Thymus (tissue), 14 donors: ENCODE results near the gene FAM151B. TPM values are rescaled to one million over a fixed set of nuclear protein-coding genes. Genes with fewer than 3 reads are reported as not detected.

Source experiments
- DNase-seq, 9 donors: peaks; one replicate each; pipeline ENCODE4 v3.0.0-alpha.2; 2013; ENCODE audit warnings: low spot score in 9 of 9, low read depth in 6 of 9, missing footprints in 1 of 9
- H3K27ac ChIP-seq, 2 donors: one replicate each; pipeline ENCODE4 v1.5.1; 2013; ENCODE audit warnings: control low read depth in 1 of 2, low read depth in 1 of 2, low read length in 1 of 2, mild to moderate bottlenecking in 1 of 2, moderate library complexity in 1 of 2
- H3K27me3 ChIP-seq, 2 donors: one replicate each; pipeline ENCODE4 v1.5.1; 2013; ENCODE audit warnings: low read length in 1 of 2; ENCODE audit not compliant: control insufficient read depth in 2 of 2, insufficient read depth in 1 of 2
- H3K36me3 ChIP-seq, 2 donors: one replicate each; pipeline ENCODE4 v1.5.1; 2013; ENCODE audit warnings: low read length in 1 of 2, mild to moderate bottlenecking in 1 of 2, moderate library complexity in 1 of 2; ENCODE audit not compliant: control insufficient read depth in 2 of 2, insufficient read depth in 2 of 2
- H3K4me1 ChIP-seq, 2 donors: one replicate each; pipeline ENCODE4 v1.5.1; 2013; ENCODE audit warnings: low read length in 2 of 2; ENCODE audit not compliant: control insufficient read depth in 2 of 2, insufficient read depth in 2 of 2
- H3K4me3 ChIP-seq, 2 donors: one replicate each; pipeline ENCODE4 v1.5.1; 2013; ENCODE audit warnings: low read length in 2 of 2, control low read depth in 1 of 2, mild to moderate bottlenecking in 1 of 2
- H3K9me3 ChIP-seq, 2 donors: one replicate each; pipeline ENCODE4 v1.5.1; 2013; ENCODE audit warnings: low read length in 1 of 2, mild to moderate bottlenecking in 1 of 2; ENCODE audit not compliant: control insufficient read depth in 2 of 2, insufficient read depth in 1 of 2
- WGBS: extraction: QIAGEN DNeasy Blood & Tissue Kit; methylation state at CpG from one replicate; pipeline ENCODE4 v1.1.7; 2013; 5-methylcytosine and 5-hydroxymethylcytosine counted together
- long read RNA-seq, 10 donors: transcript quantifications; one replicate each; lab custom pipeline, GENCODE V29; 2026
- polyA plus RNA-seq: library from polyadenylated mRNA; stranded (reverse); fragments of 200-250 nt; gene quantifications from one replicate; pipeline ENCODE4 v1.2.3, GENCODE V29; 2013
- total RNA-seq: library from RNA; stranded (reverse); fragments of 120-200 nt; gene quantifications from one replicate; pipeline ENCODE4 v1.2.4, GENCODE V29; 2013
- donor health status: healthy.

The FAM151B gene
- total RNA-seq: 1.2 TPM
- polyA plus RNA-seq: 0.75 TPM
- long read RNA-seq, donor 1: 0 reads
- long read RNA-seq, donor 2: 0 reads
- long read RNA-seq, donor 3: 0 reads
- long read RNA-seq, donor 4: 0 reads
- long read RNA-seq, donor 5: 0 reads
- long read RNA-seq, donor 6: 0 reads
- long read RNA-seq, donor 7: 0 reads
- long read RNA-seq, donor 8: 0 reads
- long read RNA-seq, donor 9, partial matches to known transcripts: 6 of 6 reads
- long read RNA-seq, donor 9, other reads (novel, unspliced or antisense): 0 of 6 reads
- long read RNA-seq, donor 10: 0 reads

- DNase-seq: peak; percentile 58 to 90 (median 74)
- H3K36me3 ChIP-seq: no peaks in the 10 kb centered on the region
- peak within 1 kb of the TSS; percentile 50 to 60 for H3K4me3 ChIP-seq
- H3K9me3 ChIP-seq: peaks cover 1 to 6% of the 10 kb centered on the region in 2 donors
- 1% methylated on average over 85 of the region's 85 CpGs for WGBS
- peak within 1 kb of the TSS in 1 of 2 donors; percentile 61 for H3K27ac ChIP-seq
- H3K27me3 ChIP-seq: peaks cover 2 to 13% of the 10 kb centered on the region in 2 donors
- peaks cover 0 to 12% of the 10 kb centered on the region in 2 donors for H3K4me1 ChIP-seq
These were observed at the start of gene FAM151B for GRCh38 chr5:80487829-80488721. Gene FAM151B, plus strand, starts transcription at chr5:80488100. Its CDS starts 24 bp downstream, at chr5:80488124.

GRCh38 chr5:80438739-80439138 lies 49.2 kb upstream of the FAM151B start:
- H3K4me3 ChIP-seq: no peak overlapping the region
- no peaks in the 10 kb centered on the region for H3K27me3 ChIP-seq
- no peak for DNase-seq
- no peaks in the 10 kb centered on the region for H3K9me3 ChIP-seq
- no peaks in the 10 kb centered on the region for H3K4me1 ChIP-seq
- no peak overlapping the region for H3K27ac ChIP-seq
- H3K36me3 ChIP-seq: peaks cover 5 to 8% of the 10 kb centered on the region in 2 donors
- 98% methylated on average over 4 of the region's 4 CpGs for WGBS

GRCh38 chr5:80439213-80439612 lies 48.7 kb upstream of the FAM151B start:
- no peak for DNase-seq
- Histone ChIP-seq H3K36me3 (peaks cover 5 to 9% of the 10 kb centered on the region in 2 donors), H3K9me3 (no peaks in the 10 kb centered on the region), H3K27me3 (no peaks in the 10 kb centered on the region), H3K27ac (no peak overlapping the region), H3K4me1 (no peaks in the 10 kb centered on the region), H3K4me3 (no peak overlapping the region)

DNA sequence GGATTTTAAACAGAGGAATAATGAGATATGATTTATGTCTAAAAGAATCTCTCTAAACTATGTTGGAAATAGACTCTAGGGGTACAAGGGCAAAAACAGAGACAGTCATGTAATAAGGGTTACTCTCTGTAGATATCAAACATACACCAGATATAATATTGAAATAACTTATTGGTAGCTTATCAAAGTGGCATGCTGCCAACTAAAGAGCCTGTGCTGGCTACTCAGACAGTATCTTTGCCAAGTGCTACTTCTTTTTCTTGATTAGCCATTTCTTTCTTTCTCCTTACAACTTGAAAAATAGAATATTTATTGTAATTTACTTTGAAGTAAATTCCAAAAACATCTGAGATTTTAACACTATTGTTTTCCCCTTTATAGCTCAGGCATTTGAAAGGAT lies 45.2 kb upstream of the FAM151B start:
- no peak for DNase-seq
- H3K4me3 ChIP-seq: no peak overlapping the region
- peaks cover 5 to 9% of the 10 kb centered on the region in 2 donors for H3K36me3 ChIP-seq

GRCh38 chr5:80453366-80453765 lies 34.5 kb upstream of the FAM151B start:
- H3K36me3 ChIP-seq: peaks cover 3 to 12% of the 10 kb centered on the region in 2 donors
- H3K27me3 ChIP-seq: no peaks in the 10 kb centered on the region
- no peaks in the 10 kb centered on the region for H3K9me3 ChIP-seq
- no peak for DNase-seq
- H3K27ac ChIP-seq: no peak overlapping the region
- no peak overlapping the region for H3K4me3 ChIP-seq
- 96% methylated on average over 2 of the region's 2 CpGs for WGBS
- H3K4me1 ChIP-seq: no peaks in the 10 kb centered on the region

More for the DNA sequence above, 45.2 kb upstream of the FAM151B start:
- Histone ChIP-seq H3K9me3 (no peaks in the 10 kb centered on the region), H3K4me1 (no peaks in the 10 kb centered on the region), H3K27me3 (no peaks in the 10 kb centered on the region), H3K27ac (no peak overlapping the region)

DNA sequence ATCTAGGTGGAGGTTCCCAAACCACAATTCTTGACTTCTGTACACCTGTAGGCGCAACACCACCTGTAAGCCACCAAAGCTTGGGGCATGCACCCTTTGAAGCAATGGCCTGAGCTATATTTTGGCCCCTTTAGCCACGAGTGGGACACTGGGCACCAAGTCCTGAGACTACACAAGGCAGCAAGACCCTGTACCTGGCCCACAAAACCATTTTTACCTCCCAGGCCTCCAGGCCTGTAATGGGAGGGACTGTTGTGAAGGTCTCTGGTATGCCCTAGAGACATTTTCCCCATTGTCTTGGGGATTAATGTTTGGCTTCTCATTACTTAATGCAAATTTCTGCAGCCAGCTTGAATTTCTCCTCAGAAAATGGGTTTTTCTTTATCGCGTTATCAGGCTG lies 24.6 kb upstream of the FAM151B start:
- Histone ChIP-seq H3K4me3 (no peak overlapping the region), H3K27ac (no peak overlapping the region), H3K27me3 (no peaks in the 10 kb centered on the region), H3K36me3 (peaks cover 0 to 8% of the 10 kb centered on the region in 2 donors), H3K9me3 (peaks cover 3 to 12% of the 10 kb centered on the region in 2 donors), H3K4me1 (no peaks in the 10 kb centered on the region)
- no peak for DNase-seq
- 95% methylated on average over 4 of the region's 4 CpGs for WGBS

- Histone ChIP-seq H3K36me3 (peaks cover 0 to 13% of the 10 kb centered on the region in 2 donors), H3K27ac (no peak overlapping the region), H3K4me1 (no peaks in the 10 kb centered on the region), H3K9me3 (peaks cover 6 to 28% of the 10 kb centered on the region in 2 donors), H3K4me3 (no peak overlapping the region), H3K27me3 (no peaks in the 10 kb centered on the region)
- no peak for DNase-seq
- WGBS: 84% methylated on average over 4 of the region's 4 CpGs
These were observed 21.0 kb upstream of the FAM151B start for GRCh38 chr5:80466669-80467485.

DNA sequence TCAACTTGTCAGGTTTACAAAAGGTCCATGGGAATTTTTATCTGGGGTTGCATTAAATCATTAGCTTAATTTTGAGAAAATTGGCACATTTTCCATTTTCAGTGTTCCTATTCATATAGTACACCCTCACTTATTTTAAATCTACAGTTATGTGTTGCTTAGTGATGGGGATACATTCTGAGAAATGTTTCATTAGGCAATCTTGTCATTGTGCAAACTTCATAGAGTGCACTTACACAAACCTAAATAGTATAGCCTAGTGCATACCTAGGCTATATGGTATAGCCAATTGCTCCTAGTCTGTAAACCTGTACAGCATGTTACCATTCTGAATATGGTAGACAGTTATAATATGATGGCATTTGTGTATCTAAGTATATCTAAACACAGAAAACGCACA lies 19.8 kb upstream of the FAM151B start:
- Histone ChIP-seq H3K4me1 (no peaks in the 10 kb centered on the region), H3K36me3 (peaks cover 0 to 8% of the 10 kb centered on the region in 2 donors), H3K27ac (no peak overlapping the region), H3K27me3 (no peaks in the 10 kb centered on the region), H3K4me3 (no peak overlapping the region), H3K9me3 (peaks cover 4 to 19% of the 10 kb centered on the region in 2 donors)
- DNase-seq: no peak
- WGBS: 100% methylated on average over 1 of the region's 1 CpG
